GM21737 (cell line): Measurements from ENCODE around the gene RHBDL3.

ENCODE experiments used
- ATAC-seq: cut with Tn5 transposase; IDR thresholded peaks from one replicate; pipeline ENCODE4 v1.9.1; 2021; ENCODE audit warnings: mild to moderate bottlenecking, moderate library complexity; ENCODE audit not compliant: unreplicated experiment

The RHBDL3 gene

GRCh38 chr17:32355649-32356377, 90.2 kb downstream of the RHBDL3 start:
- no peak for ATAC-seq

- ATAC-seq = no peak
Measured at GRCh38 chr17:32356378-32356743, 90.7 kb downstream of the RHBDL3 start.

- ATAC-seq = no peak
Measured at GRCh38 chr17:32356750-32357149, 91.1 kb downstream of the RHBDL3 start.

- no peak for ATAC-seq
Measured at GRCh38 chr17:32357615-32358014, 92.0 kb downstream of the RHBDL3 start.

- no peak for ATAC-seq
Measured at GRCh38 chr17:32361270-32361669, 95.6 kb downstream of the RHBDL3 start.

- ATAC-seq = no peak
Measured at GRCh38 chr17:32370426-32370825, 104.8 kb downstream of the RHBDL3 start.
